ENCODE data around the gene CABP2.
A peak's percentile ranks its signal among the peaks of the same experiment; 100 is the strongest.
"Not testable (repeated sequence)": the region's sequence is repeated elsewhere in the genome, so short reads cannot be mapped to it uniquely, and the experiment has no call there.

Gene CABP2

GRCh38 chr11:67522844-67523555, at the start of gene CABP2:
CABP2 (minus strand) TSS chr11:67523446; CDS start chr11:67523326, 120 bp downstream.
- DNase-seq, result no peak

- DNase-seq, result peak; percentile 25
These were observed 49.6 kb upstream of the CABP2 start for GRCh38 chr11:67572747-67573419.

GRCh38 chr11:67572305-67572704, 49.1 kb upstream of the CABP2 start:
- no peak for DNase-seq

GRCh38 chr11:67571443-67571842, 48.2 kb upstream of the CABP2 start:
- no peak for DNase-seq

- no peak for DNase-seq
These were observed 41.0 kb upstream of the CABP2 start for GRCh38 chr11:67564230-67564629.

GRCh38 chr11:67563705-67564114, 40.5 kb upstream of the CABP2 start:
- not testable (repeated sequence) for DNase-seq

- no peak for DNase-seq
These were observed 39.9 kb upstream of the CABP2 start for GRCh38 chr11:67562963-67563704.

- DNase-seq, result no peak
These were observed 38.8 kb upstream of the CABP2 start for GRCh38 chr11:67561971-67562619.

GRCh38 chr11:67558084-67558772, 35.0 kb upstream of the CABP2 start:
- DNase-seq, result no peak

- DNase-seq, result no peak
These were observed 33.0 kb upstream of the CABP2 start for GRCh38 chr11:67556244-67556643.

GRCh38 chr11:67551697-67552096, 28.5 kb upstream of the CABP2 start:
- not testable (repeated sequence) for DNase-seq

GRCh38 chr11:67551127-67551526, 27.9 kb upstream of the CABP2 start:
- DNase-seq, result no peak

GRCh38 chr11:67548555-67549110, 25.4 kb upstream of the CABP2 start:
- DNase-seq, result no peak

GRCh38 chr11:67548112-67548511, 24.9 kb upstream of the CABP2 start:
- DNase-seq, result not testable (repeated sequence)

GRCh38 chr11:67545280-67545679, 22.0 kb upstream of the CABP2 start:
- DNase-seq, result no peak

- DNase-seq, result no peak
These were observed 21.5 kb upstream of the CABP2 start for GRCh38 chr11:67544616-67545242.

GRCh38 chr11:67543585-67543984, 20.3 kb upstream of the CABP2 start:
- DNase-seq, result no peak

GRCh38 chr11:67542971-67543370, 19.7 kb upstream of the CABP2 start:
- no peak for DNase-seq

GRCh38 chr11:67542169-67542568, 18.9 kb upstream of the CABP2 start:
- DNase-seq, result no peak

GRCh38 chr11:67541198-67541597, 18.0 kb upstream of the CABP2 start:
- DNase-seq, result no peak

GRCh38 chr11:67539550-67539949, 16.3 kb upstream of the CABP2 start:
- no peak for DNase-seq

Measured in stimulated activated CD4-positive, alpha-beta T cell treated with anti-CD3 and anti-CD28 coated beads, Interleukin-4, amount 100 ng/mL, for 1 hour (primary cell).